Activated gamma-delta T cell treated with anti-CD3 and anti-CD28 coated beads, Interleukin-2, amount 50 U/mL, for 16 hours (primary cell): Measurements from ENCODE around the gene DAAM2.

Experiments used
- DNase-seq: peaks from one replicate; pipeline ENCODE4 v3.0.0-alpha.2; 2020; ENCODE audit warnings: low read depth

Gene DAAM2

GRCh38 chr6:39887692-39888450 is 95.7 kb downstream of the DAAM2 start:
- no peak for DNase-seq

GRCh38 chr6:39889229-39889628 is 97.1 kb downstream of the DAAM2 start:
- DNase-seq, result no peak

- DNase-seq, result no peak
Measured at GRCh38 chr6:39891353-39891752, 99.2 kb downstream of the DAAM2 start.

GRCh38 chr6:39891976-39892375 is 99.8 kb downstream of the DAAM2 start:
- no peak for DNase-seq

GRCh38 chr6:39892490-39893129 is 100.4 kb downstream of the DAAM2 start:
- no peak for DNase-seq

- no peak for DNase-seq
Measured at GRCh38 chr6:39893286-39893685, 101.1 kb downstream of the DAAM2 start.

GRCh38 chr6:39896701-39897100 is 104.5 kb downstream of the DAAM2 start:
- no peak for DNase-seq

- no peak for DNase-seq
Measured at GRCh38 chr6:39897698-39898097, 105.5 kb downstream of the DAAM2 start.

GRCh38 chr6:39898625-39899024 is 106.4 kb downstream of the DAAM2 start:
- DNase-seq, result no peak

GRCh38 chr6:39899554-39900295 is 107.5 kb downstream of the DAAM2 start:
- no peak for DNase-seq

GRCh38 chr6:39901116-39901655 is 109.0 kb downstream of the DAAM2 start:
- DNase-seq, result no peak

- no peak for DNase-seq
Measured at GRCh38 chr6:39901670-39902069, 109.5 kb downstream of the DAAM2 start.

GRCh38 chr6:39902136-39902535 is 110.0 kb downstream of the DAAM2 start:
- no peak for DNase-seq

- no peak for DNase-seq
Measured at GRCh38 chr6:39902786-39903465, 110.8 kb downstream of the DAAM2 start.

- DNase-seq, result no peak
Measured at GRCh38 chr6:39903656-39904055, 111.5 kb downstream of the DAAM2 start.

GRCh38 chr6:39904946-39905639 is 112.9 kb downstream of the DAAM2 start:
- no peak for DNase-seq

- DNase-seq, result no peak
Measured at GRCh38 chr6:39905640-39905975, 113.4 kb downstream of the DAAM2 start.

- DNase-seq, result no peak
Measured at GRCh38 chr6:39906318-39906761, 114.2 kb downstream of the DAAM2 start.

GRCh38 chr6:39907871-39908575 is 115.8 kb downstream of the DAAM2 start:
- DNase-seq, result no peak

GRCh38 chr6:39908838-39909583 is 116.8 kb downstream of the DAAM2 start:
- DNase-seq, result no peak
